LNCaP clone FGC (cell line): ENCODE measurements around the gene GATM.
"Not testable (repeated sequence)": the region's sequence is repeated elsewhere in the genome, so short reads cannot be mapped to it uniquely, and the experiment has no call there.

Source experiments
- DNase-seq: peaks from one replicate; pipeline ENCODE4 v3.0.0-alpha.2; 2011; ENCODE audit warnings: low read depth
- H3K4me3 ChIP-seq: 2 replicates; pipeline ENCODE4 v1.5.1; 2011; ENCODE audit warnings: mild to moderate bottlenecking, low read depth, low read length, control low read depth
- TF ChIP-seq, protein P1 (sequence below): IDR thresholded peaks from 2 replicates; pipeline ENCODE4 v1.5.1; 2012; ENCODE audit warnings: mild to moderate bottlenecking; ENCODE audit not compliant: control insufficient read depth, insufficient read depth; ENCODE audit errors: extremely low read depth

GATM gene

GRCh38 chr15:45376967-45377608, 1.3 kb downstream of the GATM start:
- H3K4me3 ChIP-seq: no peak overlapping the region
- TF ChIP-seq, protein P1, sequence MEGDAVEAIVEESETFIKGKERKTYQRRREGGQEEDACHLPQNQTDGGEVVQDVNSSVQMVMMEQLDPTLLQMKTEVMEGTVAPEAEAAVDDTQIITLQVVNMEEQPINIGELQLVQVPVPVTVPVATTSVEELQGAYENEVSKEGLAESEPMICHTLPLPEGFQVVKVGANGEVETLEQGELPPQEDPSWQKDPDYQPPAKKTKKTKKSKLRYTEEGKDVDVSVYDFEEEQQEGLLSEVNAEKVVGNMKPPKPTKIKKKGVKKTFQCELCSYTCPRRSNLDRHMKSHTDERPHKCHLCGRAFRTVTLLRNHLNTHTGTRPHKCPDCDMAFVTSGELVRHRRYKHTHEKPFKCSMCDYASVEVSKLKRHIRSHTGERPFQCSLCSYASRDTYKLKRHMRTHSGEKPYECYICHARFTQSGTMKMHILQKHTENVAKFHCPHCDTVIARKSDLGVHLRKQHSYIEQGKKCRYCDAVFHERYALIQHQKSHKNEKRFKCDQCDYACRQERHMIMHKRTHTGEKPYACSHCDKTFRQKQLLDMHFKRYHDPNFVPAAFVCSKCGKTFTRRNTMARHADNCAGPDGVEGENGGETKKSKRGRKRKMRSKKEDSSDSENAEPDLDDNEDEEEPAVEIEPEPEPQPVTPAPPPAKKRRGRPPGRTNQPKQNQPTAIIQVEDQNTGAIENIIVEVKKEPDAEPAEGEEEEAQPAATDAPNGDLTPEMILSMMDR: no peak
- no peak for DNase-seq

DNA sequence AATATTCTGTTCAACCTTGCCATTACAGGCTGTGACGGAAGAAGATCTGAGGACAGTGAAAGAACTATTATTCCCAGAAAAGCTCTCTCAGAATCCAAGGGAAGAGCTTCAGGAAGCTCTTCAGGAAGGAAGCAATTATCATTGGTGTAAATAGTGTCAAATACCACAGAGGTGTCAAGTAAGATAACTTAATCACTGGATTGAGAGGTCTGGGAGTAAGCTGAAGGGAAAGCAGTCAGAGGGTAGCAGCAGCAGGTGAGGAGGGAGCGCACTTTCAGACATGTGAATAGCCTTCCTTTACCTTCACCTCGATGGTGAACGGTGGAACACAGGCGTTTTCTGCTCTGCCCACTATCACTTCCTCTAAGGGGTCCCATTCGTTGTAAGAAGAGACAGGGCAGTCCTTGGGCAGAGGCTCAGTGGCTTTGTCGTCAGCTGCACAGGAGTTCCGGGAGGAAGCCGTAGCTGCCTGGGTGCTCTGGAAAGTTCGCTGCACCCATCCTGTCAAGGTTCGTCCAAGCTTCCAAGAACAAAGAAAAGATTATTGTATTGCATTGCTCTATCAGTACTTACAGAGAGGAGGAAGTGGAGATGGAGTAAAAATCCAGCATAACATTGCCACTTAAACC, 1.9 kb downstream of the GATM start:
- DNase-seq: no peak
- no peak overlapping the region for H3K4me3 ChIP-seq
- TF ChIP-seq, protein P1: no peak

DNA sequence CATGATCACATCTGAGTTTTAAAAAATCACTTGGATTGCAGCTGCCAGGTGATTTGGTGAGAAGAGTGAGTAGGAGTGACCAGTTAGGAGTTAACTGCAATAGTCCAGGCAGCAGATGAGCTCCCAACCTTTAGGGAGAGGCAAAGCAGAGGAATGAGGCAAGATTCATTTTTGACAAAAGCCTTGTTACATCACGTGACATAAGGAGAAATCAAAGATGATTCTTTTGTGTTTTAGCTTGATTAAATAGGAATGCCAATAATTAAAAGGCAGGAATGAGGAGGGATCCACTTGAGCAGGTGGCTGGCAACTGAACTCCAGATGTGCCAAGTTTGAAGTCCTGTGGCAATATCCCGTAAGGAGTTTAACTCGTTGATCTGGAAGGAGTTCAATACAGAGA, 2.5 kb downstream of the GATM start:
- H3K4me3 ChIP-seq: no peak overlapping the region
- no peak for DNase-seq
- TF ChIP-seq, protein P1: no peak

- no peak for DNase-seq
- TF ChIP-seq, protein P1: no peak
- no peak overlapping the region for H3K4me3 ChIP-seq
Measured at GRCh38 chr15:45373976-45374375, 4.4 kb downstream of the GATM start.

DNA sequence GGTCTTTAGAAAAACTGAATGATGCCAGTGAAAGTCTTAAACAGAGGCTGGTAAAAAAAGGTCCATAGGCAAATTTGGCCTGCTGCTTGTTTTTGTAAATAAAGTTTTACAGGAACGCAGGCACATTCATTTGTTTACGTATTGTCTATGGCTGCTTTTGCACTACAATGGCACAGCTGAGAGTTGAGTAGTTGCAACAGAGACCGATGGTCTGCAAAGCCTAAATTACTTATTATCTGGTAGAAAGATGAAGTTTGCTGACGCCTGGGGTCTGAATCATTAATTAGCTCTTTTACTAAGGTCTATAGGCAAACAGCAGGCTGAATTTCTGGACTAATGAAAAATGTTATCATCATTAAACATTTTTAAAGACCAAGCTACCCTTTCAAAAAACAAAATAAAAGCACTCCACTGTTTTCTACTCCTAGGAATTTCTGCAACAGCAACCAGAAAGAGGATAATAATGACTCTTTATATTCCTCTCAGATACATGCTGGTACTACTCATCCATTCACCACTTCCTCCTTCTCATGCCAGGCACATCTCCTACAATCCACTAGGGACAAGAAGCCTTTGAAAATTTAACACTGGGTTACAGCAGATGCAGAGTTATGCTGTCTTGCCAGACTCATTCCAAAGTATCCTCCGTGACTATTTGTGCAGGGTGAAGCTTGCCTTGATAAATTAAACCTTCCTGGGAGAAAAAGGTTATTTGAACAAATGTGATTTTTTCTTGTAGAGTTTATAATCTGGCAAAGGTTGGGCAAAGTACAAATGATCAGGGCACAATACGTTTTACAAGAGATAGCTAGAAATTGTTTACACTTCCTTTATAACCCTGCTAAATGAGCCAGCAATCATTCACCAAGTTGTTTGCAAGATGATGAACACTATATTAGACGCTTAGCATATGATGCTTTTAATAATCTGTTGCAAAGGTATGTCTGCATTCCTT, 6.0 kb downstream of the GATM start:
- no peak for DNase-seq
- TF ChIP-seq, protein P1: peak; percentile 18
- no peak overlapping the region for H3K4me3 ChIP-seq

- H3K4me3 ChIP-seq: no peak overlapping the region
- TF ChIP-seq, protein P1: no peak
- no peak for DNase-seq
Measured at GRCh38 chr15:45371546-45371945, 6.8 kb downstream of the GATM start.

DNA sequence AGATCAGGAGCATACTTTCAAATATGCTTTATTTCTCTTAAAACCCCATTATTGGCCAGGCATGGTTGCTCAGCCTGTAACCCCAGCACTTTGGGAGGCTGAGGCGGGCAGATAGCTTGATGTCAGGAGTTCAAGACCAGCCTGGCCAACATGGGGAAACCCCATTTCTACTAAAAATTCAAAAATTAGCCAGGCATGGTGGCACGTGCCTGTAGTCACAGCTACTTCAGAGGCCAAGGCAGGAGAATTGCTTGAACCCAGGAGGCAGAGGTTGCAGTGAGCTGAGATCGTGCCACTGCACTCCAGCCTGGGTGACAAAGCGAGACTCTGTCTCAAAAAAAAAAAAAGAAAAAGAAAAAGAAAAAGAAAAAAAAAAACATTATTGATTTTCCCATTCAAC, 8.3 kb downstream of the GATM start:
- DNase-seq, H3K4me3 ChIP-seq: not testable (repeated sequence)

GRCh38 chr15:45367222-45367621, 11.1 kb downstream of the GATM start:
- DNase-seq, H3K4me3 ChIP-seq: not testable (repeated sequence)
